Activated T-cell treated with anti-CD3 and anti-CD28 coated beads, Interleukin-2, amount 50 U/mL, for 48 hours (primary cell): Measurements from ENCODE around the gene EVI5.
"Not testable (repeated sequence)": the region's sequence is repeated elsewhere in the genome, so short reads cannot be mapped to it uniquely, and the experiment has no call there.

Experiments used
- DNase-seq, 2 experiments: peaks; one replicate each; pipeline ENCODE4 v3.0.0-alpha.2; 2020

EVI5 gene

DNA sequence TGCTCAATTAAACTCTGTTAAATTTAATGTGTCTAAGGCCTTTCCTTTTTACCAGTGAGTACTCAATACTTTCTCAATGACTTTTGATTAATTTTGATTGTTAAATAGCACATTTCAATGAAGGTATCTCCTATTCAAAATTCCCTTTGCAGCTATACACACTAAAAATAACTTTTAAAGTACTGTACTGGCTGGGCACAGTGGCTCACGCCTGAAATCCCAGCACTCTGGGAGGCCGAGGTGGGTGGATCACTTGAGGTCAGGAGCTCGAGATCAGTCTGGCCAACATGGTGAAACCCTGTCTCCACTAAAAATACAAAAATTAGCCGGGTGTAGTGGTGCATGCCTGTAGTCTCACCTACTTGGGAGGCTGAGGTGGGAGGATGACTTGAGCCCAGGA is 38.7 kb downstream of the EVI5 start:
- DNase-seq = not testable (repeated sequence)

DNA sequence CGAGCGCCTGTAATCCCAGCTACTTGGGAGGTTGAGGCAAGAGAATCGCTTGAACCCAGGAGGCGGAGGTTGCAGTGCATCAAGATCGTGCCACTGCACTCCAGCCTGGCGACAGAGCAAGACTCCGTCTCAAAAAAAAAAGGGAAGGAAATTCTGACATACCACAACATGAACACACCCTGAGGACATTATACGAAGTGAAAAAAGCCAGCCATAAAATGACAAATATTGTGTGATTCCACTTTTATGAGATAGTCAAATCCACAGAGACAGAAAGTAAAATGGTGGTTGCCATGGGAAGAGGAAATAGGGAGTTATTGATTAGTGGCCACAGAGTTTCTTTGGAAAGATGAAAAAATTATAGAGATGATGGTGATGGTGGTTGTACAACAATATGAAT is 41.7 kb downstream of the EVI5 start:
- DNase-seq = no peak

DNA sequence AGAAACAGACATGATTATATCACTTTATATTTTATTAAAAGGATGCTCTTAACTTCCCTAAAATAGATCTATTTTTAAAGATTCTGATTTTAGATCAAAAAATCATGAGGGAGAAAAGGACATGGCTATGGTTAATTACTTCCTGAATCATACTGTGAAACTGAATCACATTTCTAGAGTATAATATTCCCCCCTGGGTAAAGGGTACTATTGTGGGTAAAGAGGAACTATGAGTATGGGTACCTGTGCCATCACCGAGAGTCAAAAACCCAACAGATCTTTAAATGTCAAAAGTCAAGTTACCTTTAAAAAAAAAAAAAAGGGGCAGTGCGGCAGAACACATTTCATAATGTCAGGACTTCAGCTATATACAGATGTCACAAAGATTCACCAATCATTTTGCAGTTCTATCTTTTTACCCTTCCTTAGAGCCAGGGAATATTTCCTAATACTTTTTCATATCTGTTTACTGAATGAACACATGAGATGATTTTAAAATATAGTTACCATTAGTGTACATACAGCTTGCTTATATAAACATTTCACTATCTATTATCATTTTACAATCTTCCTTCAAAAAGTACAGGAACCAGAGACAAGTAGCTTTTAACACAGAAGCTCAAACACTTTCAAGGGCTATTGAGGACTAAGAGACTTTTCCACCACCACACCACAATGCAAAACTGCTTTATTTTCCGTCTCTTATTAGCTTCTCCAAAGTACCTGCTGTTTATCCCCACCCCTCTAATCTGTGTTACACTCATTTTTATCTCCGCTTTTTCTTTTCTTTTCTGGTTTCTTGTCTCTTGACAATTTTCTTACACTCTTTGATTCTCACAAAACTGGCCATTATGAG is 45.0 kb downstream of the EVI5 start:
- no peak for DNase-seq

DNA sequence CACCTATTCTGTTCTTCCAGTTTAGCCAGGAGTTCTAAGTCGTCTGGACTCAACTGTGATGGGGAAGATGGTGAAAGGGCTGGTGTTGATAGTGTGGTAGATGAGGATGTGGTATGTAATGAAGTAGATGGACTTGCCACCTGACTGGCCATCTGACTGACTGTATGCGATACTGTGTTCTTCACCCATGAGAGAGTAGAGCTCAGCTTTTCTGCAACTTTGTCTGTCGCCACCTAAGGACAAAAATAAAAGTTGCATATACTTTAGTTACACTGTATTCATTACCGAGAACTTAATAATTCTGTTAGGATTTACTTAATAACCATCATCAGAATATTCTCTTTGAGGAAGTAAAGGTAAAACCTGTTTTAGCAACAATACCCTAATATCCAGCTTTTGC is 48.5 kb downstream of the EVI5 start:
- no peak for DNase-seq

DNA sequence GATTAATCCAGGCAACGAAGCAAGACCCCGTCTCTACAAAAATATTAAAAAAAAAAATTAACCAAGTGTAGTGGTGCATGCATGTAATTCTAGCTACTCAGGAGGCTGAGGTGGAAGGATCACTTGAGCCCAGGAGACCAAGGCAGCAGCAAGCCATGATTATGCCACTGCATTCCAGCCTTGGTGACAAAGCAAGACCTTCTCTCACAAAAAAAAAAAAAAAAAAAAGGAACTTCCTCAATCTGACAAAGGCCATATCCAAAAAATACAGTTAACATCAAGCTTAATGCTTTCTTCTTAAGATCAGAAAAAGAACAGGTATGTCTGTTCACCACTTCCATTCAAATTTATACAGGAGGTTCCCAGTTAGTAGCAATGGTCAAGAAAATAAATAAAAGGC is 54.4 kb downstream of the EVI5 start:
- DNase-seq = no peak

DNA sequence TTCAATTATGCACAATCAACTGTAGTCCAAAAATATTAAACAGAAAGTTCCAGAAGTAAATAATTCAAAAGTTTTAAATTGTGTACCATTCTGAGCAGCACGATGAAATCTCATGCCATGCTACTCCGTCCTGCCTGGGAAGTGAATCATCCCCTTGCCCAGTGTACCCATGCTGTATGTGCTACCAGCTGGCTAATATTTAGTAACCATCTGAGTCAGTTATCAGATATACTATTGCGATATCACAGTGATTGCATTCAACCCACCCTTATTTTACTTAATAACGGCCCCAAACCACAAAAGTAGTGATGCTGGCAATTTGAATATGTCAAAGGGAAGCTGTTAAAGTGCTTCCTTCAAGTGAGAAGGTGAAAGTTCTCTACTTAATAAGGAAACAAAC is 56.2 kb downstream of the EVI5 start:
- DNase-seq = no peak

DNA sequence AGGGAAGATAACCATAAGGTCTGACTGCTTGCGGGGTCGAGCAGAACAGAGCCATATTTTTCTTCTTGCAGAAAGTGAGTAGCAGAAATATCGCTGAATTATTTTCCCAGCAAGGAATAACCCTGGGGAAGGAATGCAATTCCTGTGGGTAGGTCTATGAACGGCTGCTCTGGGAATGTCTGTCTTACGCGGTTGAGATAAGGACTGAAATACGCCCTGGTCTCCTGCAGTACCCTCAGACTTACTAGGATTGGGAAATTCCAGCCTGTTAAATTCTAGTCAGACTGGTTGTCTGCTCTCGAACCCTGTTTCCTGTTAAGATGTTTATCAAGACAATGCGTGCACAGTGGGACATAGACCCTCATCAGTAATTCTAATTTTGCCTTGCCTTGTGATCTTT is 61.2 kb downstream of the EVI5 start:
- DNase-seq = not testable (repeated sequence)

DNA sequence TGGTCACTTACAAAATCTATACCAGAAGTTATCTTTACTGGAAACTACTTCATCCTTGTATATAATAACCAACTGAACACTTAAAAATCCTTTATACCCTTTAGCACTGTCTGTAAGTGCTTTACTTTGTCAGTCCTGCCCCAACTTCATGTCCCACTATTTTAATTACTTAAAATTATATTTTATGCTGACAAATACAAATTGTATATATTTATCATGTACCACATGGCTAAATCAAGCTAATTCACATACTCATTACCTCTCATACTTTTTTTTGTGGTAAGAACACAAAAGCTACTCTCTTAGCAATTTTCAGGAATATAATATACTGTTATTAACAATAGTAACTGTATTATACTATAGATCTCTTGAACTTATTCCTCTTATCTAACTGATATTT is 63.0 kb downstream of the EVI5 start:
- DNase-seq = no peak

DNA sequence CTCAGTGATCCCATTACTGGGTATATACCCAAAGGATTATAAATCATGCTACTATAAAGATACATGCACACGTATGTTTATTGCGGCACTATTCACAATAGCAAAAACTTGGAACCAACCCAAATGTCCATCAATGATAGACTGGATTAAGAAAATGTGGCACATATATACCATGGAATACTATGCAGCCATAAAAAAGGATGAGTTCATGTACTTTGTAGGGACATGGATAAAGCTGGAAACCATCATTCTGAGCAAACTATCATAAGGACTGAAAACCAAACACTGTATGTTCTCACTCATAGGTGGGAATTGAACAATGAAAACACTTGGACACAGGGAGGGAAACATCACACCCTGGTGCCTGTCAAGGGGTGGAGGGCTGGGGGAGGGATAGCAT is 63.8 kb downstream of the EVI5 start:
- not testable (repeated sequence) for DNase-seq

DNA sequence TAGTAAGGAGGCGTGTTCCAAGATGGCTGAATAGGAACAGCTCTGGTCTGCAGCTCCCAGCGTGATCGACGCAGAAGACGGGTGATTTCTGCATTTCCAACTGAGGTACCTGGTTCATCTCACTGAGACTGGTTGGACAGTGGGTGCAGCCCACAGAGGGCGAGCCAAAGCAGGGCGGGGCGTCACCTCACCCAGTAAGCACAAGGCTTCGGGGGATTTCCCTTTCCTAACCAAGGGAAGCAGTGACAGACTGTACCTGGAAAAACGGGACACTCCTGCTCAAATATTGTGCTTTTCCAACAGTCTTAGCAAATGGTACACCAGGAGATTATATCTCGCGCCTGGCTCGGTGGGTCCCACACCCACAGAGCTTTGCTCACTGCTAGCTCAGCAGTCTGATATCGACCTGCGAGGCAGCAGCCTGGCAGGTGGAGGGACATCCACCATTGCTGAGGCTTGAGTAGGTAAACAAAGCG is 69.4 kb downstream of the EVI5 start:
- DNase-seq = not testable (repeated sequence)

DNA sequence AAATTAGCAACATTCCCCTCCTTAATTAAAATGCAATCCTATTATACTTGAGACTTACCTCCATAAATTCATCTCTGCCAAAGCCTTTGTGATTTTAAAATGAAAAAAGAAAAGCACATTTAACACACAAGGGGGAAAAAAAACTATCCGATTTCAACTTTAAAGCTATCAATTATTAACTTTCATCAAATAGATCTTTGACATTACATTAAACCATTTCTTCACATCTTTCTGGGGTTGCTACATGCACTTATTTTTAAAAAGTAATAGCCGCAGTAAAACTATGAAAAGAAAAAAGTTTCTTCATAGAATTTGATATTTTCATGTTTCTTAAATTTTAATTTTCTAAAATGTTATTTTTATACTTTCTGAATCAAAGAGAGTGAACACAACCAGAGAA is 71.0 kb downstream of the EVI5 start:
- DNase-seq = no peak

DNA sequence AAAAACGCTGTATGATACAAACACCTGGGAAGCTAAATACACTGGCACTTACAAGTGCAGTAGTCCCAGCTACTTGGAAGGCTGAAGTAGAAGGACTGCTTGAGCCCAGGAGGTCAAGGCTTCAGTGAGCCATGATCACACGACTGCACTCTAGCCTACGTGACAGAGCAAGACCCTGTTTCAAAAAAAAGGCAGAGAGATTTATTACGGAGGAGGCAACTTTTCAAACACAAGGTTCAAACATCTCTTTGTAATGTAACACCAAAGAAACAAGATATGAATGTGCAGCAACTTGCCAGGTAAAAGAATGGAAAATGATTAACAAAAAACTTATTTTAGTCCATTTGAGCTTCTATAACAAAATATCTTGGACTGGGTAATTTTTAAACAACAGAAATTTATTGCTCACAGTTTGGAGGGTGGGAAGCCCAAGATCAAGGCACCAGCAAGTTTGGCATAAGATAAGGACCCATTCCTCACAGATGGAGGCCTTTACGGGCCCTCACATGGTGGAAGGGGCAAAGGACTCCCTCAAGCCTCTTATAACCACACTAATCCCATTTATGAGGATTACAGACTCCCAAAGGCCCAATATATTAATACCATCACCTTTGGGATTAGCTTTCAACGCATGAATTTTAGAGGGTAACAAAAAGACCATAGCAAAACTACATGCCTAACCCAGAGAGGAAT is 73.3 kb downstream of the EVI5 start:
- DNase-seq = no peak

DNA sequence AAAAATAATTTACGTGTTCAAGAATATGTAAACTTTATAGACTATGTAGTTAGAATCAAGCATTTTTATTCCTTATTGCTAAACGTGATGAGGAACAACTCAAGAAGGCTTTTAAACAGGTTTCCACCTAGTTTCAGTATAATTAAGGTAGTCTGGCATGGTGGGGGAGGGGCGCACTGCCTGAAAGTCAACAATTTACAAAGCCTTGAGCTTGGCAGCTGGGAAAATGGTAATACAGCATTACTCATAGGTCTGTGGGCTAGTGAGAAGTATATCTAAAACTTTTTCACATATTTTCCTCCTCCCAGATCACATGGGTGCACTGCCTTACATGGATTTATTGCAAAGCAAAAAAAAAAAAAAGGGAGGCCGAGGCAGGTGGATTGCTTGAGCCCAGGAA is 75.2 kb downstream of the EVI5 start:
- no peak for DNase-seq

DNA sequence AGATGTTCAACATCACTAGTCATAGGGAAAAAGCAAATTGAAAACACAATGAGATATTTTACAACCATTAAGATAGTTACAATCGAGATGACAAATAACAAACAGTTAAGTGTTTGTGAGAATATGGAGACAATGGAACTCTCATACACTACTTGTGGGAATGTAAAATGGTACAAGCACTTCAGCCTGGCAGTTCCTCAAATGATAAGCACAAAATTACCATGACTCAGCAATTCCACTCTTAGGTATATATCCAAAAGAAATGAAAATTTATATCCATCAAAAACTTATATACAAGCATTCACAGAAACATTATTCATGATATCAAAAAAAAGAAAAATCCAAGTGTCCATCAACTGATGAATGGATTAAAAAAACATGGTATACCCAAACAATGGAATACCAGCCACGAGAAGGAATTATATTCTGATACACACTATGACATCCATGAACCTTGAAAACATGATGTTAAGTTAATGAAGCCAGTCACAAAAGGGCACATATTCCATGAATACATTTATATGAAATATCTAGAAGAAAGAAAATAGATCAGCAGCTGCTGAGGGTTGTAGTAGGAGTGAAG is 76.4 kb downstream of the EVI5 start:
- DNase-seq = no peak

DNA sequence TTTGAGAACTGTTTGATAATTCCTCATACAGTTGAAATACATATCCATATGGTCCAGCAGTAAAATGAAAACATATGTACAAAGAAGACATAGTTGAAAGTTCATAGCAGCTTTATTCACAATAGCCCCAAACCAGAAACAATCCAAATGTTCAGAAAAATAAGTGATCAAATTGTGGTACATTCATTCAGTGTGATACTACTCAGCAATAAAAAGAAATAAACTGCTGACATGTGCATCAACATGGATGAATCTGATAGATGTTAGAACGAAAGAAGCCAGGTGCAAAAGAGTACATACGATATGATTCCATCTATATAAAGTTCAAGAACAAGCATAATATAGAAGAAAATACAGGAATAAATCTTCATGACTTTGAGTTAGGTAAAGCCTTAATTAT is 77.2 kb downstream of the EVI5 start:
- no peak for DNase-seq

DNA sequence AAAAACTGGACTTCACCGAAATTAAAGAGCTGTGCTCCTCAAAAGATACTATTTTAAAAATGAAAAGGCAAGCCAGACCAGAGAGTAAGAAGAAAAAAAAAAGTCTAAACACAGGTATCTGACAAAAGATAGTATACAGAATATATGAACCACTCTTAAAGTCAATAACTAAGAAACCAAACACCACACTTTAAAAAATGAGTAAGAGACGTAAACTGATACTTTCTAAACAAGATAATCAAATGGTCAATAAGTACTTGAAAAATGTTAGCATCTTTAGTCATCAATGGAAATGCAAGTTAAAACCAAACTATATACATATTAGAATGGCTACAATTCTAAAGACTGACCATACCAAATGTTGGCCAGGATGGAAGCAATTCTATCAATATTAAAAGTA is 77.6 kb downstream of the EVI5 start:
- DNase-seq = no peak

DNA sequence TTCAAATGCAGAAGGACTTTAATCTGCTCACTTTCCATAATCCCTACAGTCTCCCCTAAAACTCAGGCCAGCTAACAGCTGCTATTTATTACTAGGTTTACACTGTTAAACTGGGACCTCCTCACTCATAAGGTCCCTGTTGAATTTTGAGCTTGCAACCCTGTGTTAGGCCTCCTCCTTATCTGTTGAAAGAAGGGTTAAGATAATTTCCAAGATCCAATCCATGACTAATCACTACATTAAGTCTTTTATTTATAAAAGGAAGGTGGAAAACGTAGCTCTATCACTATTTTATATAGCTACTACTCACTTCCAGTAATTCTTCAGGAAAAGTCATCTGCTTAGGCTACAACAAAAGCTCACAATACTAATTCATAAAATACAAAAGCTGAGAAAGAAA is 79.5 kb downstream of the EVI5 start:
- no peak for DNase-seq

DNA sequence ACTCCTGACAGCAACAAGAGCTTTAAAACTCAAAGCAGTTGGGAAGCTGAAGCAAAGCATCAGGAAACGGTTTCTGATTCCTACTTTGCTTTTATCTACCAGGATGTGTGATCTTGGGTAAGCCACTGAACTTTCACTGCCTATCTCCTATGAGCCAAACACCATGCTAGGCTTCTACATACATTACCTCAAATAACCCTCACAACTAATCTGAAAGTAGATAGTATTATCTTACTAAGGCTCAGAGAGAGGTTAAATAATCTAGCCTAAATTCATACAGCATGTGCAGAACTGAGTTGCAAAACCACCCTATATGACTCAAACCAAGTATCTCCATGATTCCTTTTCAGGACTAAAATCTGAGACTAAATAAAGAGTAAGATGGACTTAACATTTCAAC is 83.8 kb downstream of the EVI5 start:
- no peak for DNase-seq

DNA sequence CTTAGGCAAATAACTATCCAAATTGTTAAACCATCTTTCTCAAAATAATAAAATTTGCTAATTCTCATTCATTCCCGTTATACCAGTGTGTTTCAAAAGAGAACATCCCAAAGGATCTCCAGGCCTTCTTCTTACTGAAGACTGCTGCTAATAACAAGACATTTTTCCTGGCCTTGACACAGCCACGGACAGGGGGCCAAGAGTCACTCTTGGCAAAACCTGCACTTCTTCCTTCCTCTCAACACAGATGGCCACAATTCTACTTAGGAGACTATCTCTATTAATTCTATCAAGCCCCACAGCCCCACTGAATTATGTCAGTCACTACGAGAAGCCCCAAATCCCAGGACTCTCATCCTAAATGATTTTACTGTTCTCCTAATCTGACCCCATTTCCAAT is 86.0 kb downstream of the EVI5 start:
- DNase-seq = no peak

DNA sequence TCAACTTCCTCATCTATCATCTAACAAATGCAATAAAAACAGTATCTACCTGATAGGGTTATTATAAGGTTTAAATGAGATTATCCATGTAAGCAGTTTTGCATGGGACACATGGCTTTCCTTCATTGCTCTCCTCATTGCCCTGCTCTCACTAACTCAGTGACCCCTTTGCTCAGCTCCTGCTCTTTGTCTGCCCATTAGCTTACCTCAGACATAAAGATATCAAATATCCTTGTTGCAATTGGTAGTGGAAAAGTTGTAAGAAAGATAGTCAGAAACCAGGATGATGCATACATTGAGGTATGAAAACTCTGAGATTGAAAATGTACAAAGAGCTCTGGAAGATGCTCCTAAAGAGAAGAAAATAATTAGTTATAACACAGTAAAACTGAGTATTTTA is 89.8 kb downstream of the EVI5 start:
- no peak for DNase-seq

DNA sequence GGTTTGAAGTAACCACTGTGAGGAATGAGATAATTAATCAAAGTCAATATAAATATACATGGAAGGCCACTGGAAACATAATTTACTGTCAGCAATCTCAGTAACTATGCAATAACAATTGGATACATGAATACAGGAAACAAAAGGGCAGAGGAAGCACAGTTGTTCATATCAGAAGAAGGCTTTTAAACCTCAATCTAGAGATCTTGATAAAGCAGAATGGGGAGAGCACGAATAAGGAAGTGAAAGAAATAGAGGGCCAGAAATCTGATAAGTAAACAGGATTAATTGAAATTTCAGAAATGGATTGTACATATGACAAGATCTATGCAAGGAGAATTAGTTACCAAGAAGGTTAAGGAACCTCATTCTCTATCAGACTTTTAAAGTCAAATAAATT is 93.0 kb downstream of the EVI5 start:
- DNase-seq = no peak

DNA sequence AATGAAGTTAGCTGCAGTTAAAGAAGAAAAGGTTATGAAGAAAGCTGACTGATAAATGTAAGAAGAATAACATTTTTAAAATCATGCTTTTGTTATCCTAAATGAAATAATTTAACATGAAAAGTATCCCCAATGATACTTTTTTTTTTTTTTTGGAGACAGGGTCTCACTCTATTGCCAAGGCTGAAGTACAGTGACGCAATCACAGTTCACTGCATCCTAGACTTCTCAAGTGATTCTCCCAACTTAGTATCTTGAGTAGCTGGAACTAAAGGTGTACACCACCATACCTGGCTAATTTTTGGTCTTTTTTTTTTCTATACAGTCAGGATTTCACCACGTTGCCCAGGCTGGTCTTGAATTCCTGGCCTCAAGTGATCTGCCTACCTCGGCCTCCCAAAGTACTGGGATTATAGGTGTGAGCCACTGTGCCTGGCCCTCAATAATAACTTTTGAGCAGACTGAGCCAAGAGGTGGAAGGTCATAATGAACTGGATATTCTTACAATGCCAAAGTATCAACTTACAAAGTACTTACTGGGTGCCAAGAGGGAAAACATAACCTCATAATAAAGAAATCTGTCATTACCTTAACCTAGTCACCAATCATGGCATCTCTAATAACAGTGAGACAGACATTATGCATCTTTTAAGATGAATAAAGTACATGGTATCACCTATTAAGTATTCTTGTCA is 94.5 kb downstream of the EVI5 start:
- no peak for DNase-seq

DNA sequence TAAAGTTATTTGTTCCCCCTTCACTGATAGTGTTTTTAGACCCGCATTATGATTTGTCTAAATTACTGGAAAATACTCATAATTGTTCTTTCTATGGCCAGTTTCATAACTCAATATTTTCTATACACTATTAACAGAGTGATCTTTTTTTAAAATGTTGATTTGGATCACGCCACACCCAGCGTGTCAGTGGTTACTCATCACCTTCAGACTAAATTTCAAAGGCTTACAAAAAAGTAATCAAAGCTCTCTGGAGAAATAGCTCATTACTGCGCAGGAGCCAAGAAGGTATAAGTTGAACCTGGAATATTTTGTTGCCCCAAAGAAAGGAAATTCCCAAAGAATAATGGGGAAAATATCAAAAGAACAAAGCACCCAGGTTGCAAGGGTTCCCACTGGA is 104.9 kb downstream of the EVI5 start:
- no peak for DNase-seq

DNA sequence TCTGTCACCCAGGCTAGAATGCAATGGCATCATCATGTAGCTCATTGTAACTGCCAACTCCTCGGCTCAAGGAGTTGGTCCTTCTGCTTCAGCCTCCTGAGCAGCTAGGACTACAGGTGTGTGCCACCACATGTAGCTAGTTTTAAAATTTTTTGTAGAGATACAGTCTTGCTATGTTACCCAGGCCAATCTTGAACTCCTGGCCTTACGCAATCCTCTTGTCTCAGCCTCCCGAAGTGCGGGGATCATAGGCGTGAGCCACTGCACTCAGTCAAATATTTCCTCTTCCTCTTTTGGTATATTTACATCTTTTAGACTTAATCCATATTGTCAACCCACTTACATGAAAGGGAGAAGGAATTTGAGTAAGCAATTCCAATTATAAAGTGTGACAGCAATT is 121.1 kb downstream of the EVI5 start:
- DNase-seq = no peak
